A549 (cell line): ENCODE results near the gene TRIM8. TPM values are rescaled to one million over a fixed set of nuclear protein-coding genes. Genes with fewer than 3 reads are reported as not detected.

Experiments used
- ATAC-seq, 2 experiments: fragments of 200-7000 bp in 1 of 2; fragments of >200 bp in 1 of 2; cut with Nextera tagmentation in 1 of 2; cut with Tn5 transposase in 1 of 2; 3 replicates each; pipeline versions ENCODE4 v1.8.0 to v1.9.1; 2018 to 2020; ENCODE audit warnings: mild to moderate bottlenecking in 1 of 2, moderate library complexity in 1 of 2
- CTCF ChIA-PET: fragments of 300-600 bp; sonication (Branson Sonifier 250); formaldehyde crosslinking; extraction: SDS; loops from one replicate; lab custom pipeline; 2021; ENCODE audit warnings: antibody characterized with exemption, inconsistent platforms; lab: Yijun Ruan, JAX
- POLR2A ChIA-PET: fragments of 350-600 bp; formaldehyde crosslinking; extraction: SDS; loops from one replicate; lab custom pipeline; 2021; ENCODE audit warnings: antibody characterized with exemption, inconsistent platforms; lab: Yijun Ruan, JAX
- DNase-seq, 2 experiments: peaks; one replicate each; pipeline versions ENCODE4 v3.0.0 to v3.0.0-alpha.2; 2011 to 2016; ENCODE audit warnings: low read depth in 1 of 2, low spot score in 1 of 2
- FAIRE-seq: peaks from 2 replicates; lab custom pipeline; 2011; peaks lifted over from hg19 to GRCh38; lab: Jason Lieb, UNC
- H3K27ac ChIP-seq, 2 experiments: fragments of >200 bp; sonication (Bioruptor Twin); formaldehyde crosslinking; 3 replicates each; pipeline ENCODE4 v1.5.1; 2016 to 2017
- H3K4me1 ChIP-seq: fragments of >200 bp; sonication (Bioruptor Twin); formaldehyde crosslinking; 3 replicates; pipeline ENCODE4 v1.6.1; 2016
- H3K4me2 ChIP-seq: fragments of >200 bp; sonication (Bioruptor Twin); formaldehyde crosslinking; 3 replicates; pipeline ENCODE4 v1.6.1; 2016
- H3K4me3 ChIP-seq: fragments of >200 bp; sonication (Bioruptor Twin); formaldehyde crosslinking; 3 replicates; pipeline ENCODE4 v1.5.1; 2016
- H3K9me3 ChIP-seq: fragments of >200 bp; sonication (Bioruptor Twin); formaldehyde crosslinking; 3 replicates; pipeline ENCODE4 v1.6.1; 2016
- BHLHE40 ChIP-seq: IDR thresholded peaks from 2 replicates; pipeline ENCODE4 v1.6.1; 2012; ENCODE audit warnings: low read depth, low read length, inconsistent platforms
- CHD2 ChIP-seq: fragments of 150-350 bp; IDR thresholded peaks from 2 replicates; pipeline ENCODE4 v1.6.1; 2014; ENCODE audit warnings: low read length; ENCODE audit not compliant: partially characterized antibody
- EHF ChIP-seq: fragments of 250-450 bp; sonication (Bioruptor Pico); IDR thresholded peaks from 2 replicates; pipeline ENCODE4 v1.5.0; 2020; ENCODE audit warnings: mild to moderate bottlenecking
- GATA3 ChIP-seq: IDR thresholded peaks from 2 replicates; pipeline ENCODE4 v1.6.1; 2012; ENCODE audit warnings: borderline replicate concordance
- HEYL ChIP-seq: fragments of 250-450 bp; sonication (Bioruptor Pico); IDR thresholded peaks from 2 replicates; pipeline ENCODE4 v1.8.0; 2021; ENCODE audit warnings: mild to moderate bottlenecking, moderate library complexity
- HOXA7 ChIP-seq: fragments of 250-450 bp; sonication (Bioruptor Pico); IDR thresholded peaks from 2 replicates; pipeline ENCODE4 v1.5.0; 2020; ENCODE audit warnings: mild to moderate bottlenecking, moderate library complexity
- HOXB13 ChIP-seq: fragments of 250-450 bp; sonication (Bioruptor Pico); IDR thresholded peaks from 2 replicates; pipeline ENCODE4 v1.5.0; 2020; ENCODE audit warnings: low read depth, mild to moderate bottlenecking, moderate library complexity
- JUN ChIP-seq, 2 experiments: fragments of >200 bp; sonication (Bioruptor Twin); formaldehyde crosslinking; IDR thresholded peaks; 2 replicates in 1 of 2; 3 replicates in 1 of 2; pipeline ENCODE4 v1.6.1; 2016 to 2017
- PHF8 ChIP-seq: fragments of 200-600 bp; sonication (generic); IDR thresholded peaks from 2 replicates; pipeline ENCODE4 v1.6.1; 2016; ENCODE audit warnings: low read depth, mild to moderate bottlenecking, antibody characterized with exemption, moderate library complexity, borderline replicate concordance
- RAD21 ChIP-seq, 2 experiments: fragments of >200 bp in 1 of 2; sonication (Bioruptor Twin) in 1 of 2; formaldehyde crosslinking in 1 of 2; IDR thresholded peaks in 1 of 2; conservative IDR thresholded peaks in 1 of 2; 2 replicates in 1 of 2; 3 replicates in 1 of 2; pipeline ENCODE4 v1.6.1; 2012 to 2018; ENCODE audit warnings: inconsistent platforms in 1 of 2
- RFX5 ChIP-seq: fragments of 450-650 bp; IDR thresholded peaks from 2 replicates; pipeline ENCODE4 v1.7.1; 2014; ENCODE audit warnings: antibody characterized with exemption, mild to moderate bottlenecking, moderate library complexity
- TP53 ChIP-seq: fragments of 250-450 bp; sonication (Bioruptor Pico); IDR thresholded peaks from 2 replicates; pipeline ENCODE4 v1.5.0; 2021; ENCODE audit warnings: mild to moderate bottlenecking, moderate library complexity
- ZC3H11A ChIP-seq: fragments of 450-650 bp; IDR thresholded peaks from 2 replicates; pipeline ENCODE4 v1.6.1; 2014; ENCODE audit warnings: antibody characterized with exemption, mild to moderate bottlenecking
- ZFP36 ChIP-seq: fragments of 450-650 bp; IDR thresholded peaks from 2 replicates; pipeline ENCODE4 v1.6.1; 2014; ENCODE audit warnings: borderline replicate concordance; ENCODE audit not compliant: partially characterized antibody
- WGBS: methylation state at CpG from one replicate; pipeline ENCODE4 v1.1.6; 2017; ENCODE audit errors: missing lambda C conversion rate; 5-methylcytosine and 5-hydroxymethylcytosine counted together
- polyA plus RNA-seq, 4 experiments: library from polyadenylated mRNA; depleted of rRNA in 3 of 4; stranded (reverse); fragments of >200 nt; fragmentation: RNase III in 1 of 4; extraction: RNeasy Plus Mini Kit Qiagen cat#74134 plus additional on column Dnase treatment in 1 of 4; gene quantifications; 2 replicates in 3 of 4; 3 replicates in 1 of 4; pipeline ENCODE4 v1.2.3, GENCODE V29; 2011 to 2017
- TF ChIP-seq, protein P1 (sequence below): fragments of >200 bp; sonication (Bioruptor Twin); formaldehyde crosslinking; IDR thresholded peaks from 3 replicates; pipeline ENCODE4 v1.5.1; 2016
- TF ChIP-seq, protein P2 (sequence below): IDR thresholded peaks from 2 replicates; pipeline ENCODE4 v1.6.1; 2012

Gene TRIM8
- polyA plus RNA-seq, 2 of the 4 experiments (the other 2 are of a cell fraction), result 22.8 to 32.5 TPM

GRCh38 chr10:102641880-102642735 lies 2.2 kb upstream of the TRIM8 start (continued):
- TF ChIP-seq, protein P1, sequence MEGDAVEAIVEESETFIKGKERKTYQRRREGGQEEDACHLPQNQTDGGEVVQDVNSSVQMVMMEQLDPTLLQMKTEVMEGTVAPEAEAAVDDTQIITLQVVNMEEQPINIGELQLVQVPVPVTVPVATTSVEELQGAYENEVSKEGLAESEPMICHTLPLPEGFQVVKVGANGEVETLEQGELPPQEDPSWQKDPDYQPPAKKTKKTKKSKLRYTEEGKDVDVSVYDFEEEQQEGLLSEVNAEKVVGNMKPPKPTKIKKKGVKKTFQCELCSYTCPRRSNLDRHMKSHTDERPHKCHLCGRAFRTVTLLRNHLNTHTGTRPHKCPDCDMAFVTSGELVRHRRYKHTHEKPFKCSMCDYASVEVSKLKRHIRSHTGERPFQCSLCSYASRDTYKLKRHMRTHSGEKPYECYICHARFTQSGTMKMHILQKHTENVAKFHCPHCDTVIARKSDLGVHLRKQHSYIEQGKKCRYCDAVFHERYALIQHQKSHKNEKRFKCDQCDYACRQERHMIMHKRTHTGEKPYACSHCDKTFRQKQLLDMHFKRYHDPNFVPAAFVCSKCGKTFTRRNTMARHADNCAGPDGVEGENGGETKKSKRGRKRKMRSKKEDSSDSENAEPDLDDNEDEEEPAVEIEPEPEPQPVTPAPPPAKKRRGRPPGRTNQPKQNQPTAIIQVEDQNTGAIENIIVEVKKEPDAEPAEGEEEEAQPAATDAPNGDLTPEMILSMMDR, result no peak
- no peak for TF ChIP-seq ZFP36
- TF ChIP-seq RFX5, result no peak
- TF ChIP-seq HEYL (CRISPR knock-in tag), result no peak
- no peak for TF ChIP-seq CHD2
- TF ChIP-seq TP53 (CRISPR knock-in tag), result 0 out of 2 replicates have a peak, but pooled peaks have one; percentile 52
- TF ChIP-seq HOXA7 (CRISPR knock-in tag), result no peak
- TF ChIP-seq EHF (CRISPR knock-in tag), result no peak
- TF ChIP-seq GATA3, result 0 out of 2 replicates have a peak, but pooled peaks have one; percentile 3
- TF ChIP-seq PHF8, result peak; percentile 60; the same call in 1 of the 2 replicates
- no peak for TF ChIP-seq RAD21 (conservative IDR thresholded peaks at IDR 0.05 in 1 of 2, IDR thresholded peaks at IDR 0.05 in 1 of 2)

GRCh38 chr10:102642736-102643335 lies 1.4 kb upstream of the TRIM8 start:
- POLR2A ChIA-PET, result interaction anchor here (1.2 to 2.4 kb wide), 5 partner anchors 15 to 72 kb away, joined by 3 to 13 read pairs (median 4); partner anchors contain the start of genes ARL3 and SFXN2
- ATAC-seq (no peak), FAIRE-seq (no peak), DNase-seq (peak in 1 of 2 experiments; percentile 47)
- H3K4me1 ChIP-seq, result peaks cover 10% of the 10 kb centered on the region
- 1% methylated on average over 39 of the region's 45 CpGs for WGBS
- peak overlapping the region; percentile 98 for H3K27ac ChIP-seq
- peak overlapping the region; percentile 94 for H3K4me3 ChIP-seq
- peak overlapping the region; percentile 99 for H3K4me2 ChIP-seq
- CTCF ChIA-PET, result interaction anchor here (1.2 to 1.5 kb wide), 2 partner anchors 10 to 71 kb away, joined by 3 to 4 read pairs; partner anchors contain the start of gene ARL3
- H3K9me3 ChIP-seq, result no peaks in the 10 kb centered on the region
- TF ChIP-seq PHF8, result 0 out of 2 replicates have a peak, but pooled peaks have one; percentile 16
- no peak for TF ChIP-seq ZC3H11A
- TF ChIP-seq, protein P2, sequence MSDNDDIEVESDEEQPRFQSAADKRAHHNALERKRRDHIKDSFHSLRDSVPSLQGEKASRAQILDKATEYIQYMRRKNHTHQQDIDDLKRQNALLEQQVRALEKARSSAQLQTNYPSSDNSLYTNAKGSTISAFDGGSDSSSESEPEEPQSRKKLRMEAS, result 0 out of 2 replicates have a peak, but pooled peaks have one; percentile 13
- TF ChIP-seq BHLHE40, result no peak

DNA sequence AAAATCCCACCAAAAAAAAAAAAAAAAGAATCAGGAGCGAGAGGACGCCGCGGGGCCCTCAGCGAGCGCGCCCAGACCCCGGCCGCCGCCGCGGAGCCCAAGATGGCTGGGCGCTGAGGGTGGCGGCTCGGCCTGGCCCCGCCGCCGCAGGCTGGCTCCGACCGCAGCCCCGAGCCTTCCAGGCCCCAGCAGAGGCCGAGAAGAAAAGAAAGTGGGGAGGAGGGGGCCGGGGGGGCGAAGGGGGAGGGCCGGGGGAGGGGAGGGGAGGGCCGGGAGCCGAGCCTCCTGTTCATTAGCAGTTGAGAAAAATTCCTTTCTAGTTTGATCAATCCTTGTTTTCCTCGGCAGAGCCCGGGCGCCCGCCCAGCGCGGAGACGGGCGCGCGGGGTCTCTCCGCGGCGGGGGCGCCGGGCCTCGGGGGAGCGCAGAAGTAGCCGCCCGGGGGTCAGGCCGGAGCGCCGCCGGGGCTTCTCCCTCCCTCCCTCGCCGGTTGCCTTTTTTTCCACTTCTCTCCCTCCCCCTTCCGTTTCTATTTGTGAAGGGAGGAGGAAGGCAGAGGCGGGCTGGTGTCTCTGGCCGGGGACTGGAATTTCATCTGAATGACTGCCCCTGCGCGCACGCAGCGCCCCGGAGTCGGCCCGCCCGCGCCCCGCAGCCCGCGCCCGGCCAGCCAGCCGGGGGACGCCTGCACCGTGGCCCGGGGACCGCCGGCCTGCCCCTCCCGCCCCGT lies 778 bp upstream of the TRIM8 start:
- Histone ChIP-seq H3K4me2 (peak overlapping the region; percentile 99), H3K27ac (peak overlapping the region; percentile 98), H3K9me3 (no peaks in the 10 kb centered on the region), H3K4me1 (peaks cover 10% of the 10 kb centered on the region), H3K4me3 (peak overlapping the region; percentile 94)
- DNase-seq (peak; percentile 51 to 78), ATAC-seq (peak; percentile 12 to 28; a peak in 4 of 6 replicates), FAIRE-seq (no peak)
- CTCF ChIA-PET, result interaction anchor here (1.3 to 3.8 kb wide), 12 partner anchors 13 to 139 kb away, joined by 3 to 38 read pairs (median 10); partner anchors contain the start of genes ACTR1A and SUFU
- WGBS, result under 1% methylated on average over 42 of the region's 76 CpGs
- TF ChIP-seq JUN (IDR thresholded peaks at IDR 0.05) (peak in 1 of 2 experiments; percentile 50; a peak in 4 of 5 replicates), HOXB13 (CRISPR knock-in tag) (no peak)
- POLR2A ChIA-PET, result interaction anchor here (1.9 to 2.4 kb wide), 3 partner anchors 14 to 141 kb away, joined by 5 to 13 read pairs (median 8); partner anchors contain the start of gene ACTR1A
